Measurements from ENCODE around the gene SENP3. TPM values are rescaled to one million over a fixed set of nuclear protein-coding genes. Genes with fewer than 3 reads are reported as not detected.

SENP3 gene
- polyA plus RNA-seq, 3 donors from 2014 or later: 17.5 to 19.4 (median 19.0) TPM

- Mint-ChIP-seq H3K4me1 (peaks cover 54 to 60% of the 10 kb centered on the region in 2 donors), H3K27ac (peak within 1 kb of the TSS; percentile 90 to 93 (median 92))
Observed at GRCh38 chr17:7548585-7549400, 12.9 kb upstream of the SENP3 start, which contains the start of gene TNFSF12. Gene TNFSF12 (plus strand): TSS chr17:7549058. CDS start chr17:7549154, 96 bp downstream.

GRCh38 chr17:7549401-7550055, 12.2 kb upstream of the SENP3 start:
- Mint-ChIP-seq H3K36me3 (peaks cover 4 to 9% (median 9%) of the 10 kb centered on the region in 3 donors), H3K9me3 (no peaks in the 10 kb centered on the region), H3K27ac (peak overlapping the region; percentile 79 to 92 (median 90)), H3K4me1 (peaks cover 57 to 63% of the 10 kb centered on the region in 2 donors), H3K27me3 (ENCODE audit: low read depth in 3 of 3) (peaks cover 0 to 10% (median 1%) of the 10 kb centered on the region in 3 donors), H3K4me3 (peak overlapping the region; percentile 86 to 92 (median 88))
- DNase-seq: peak; percentile 15 to 28 (median 26)

More at GRCh38 chr17:7548585-7549400, 12.9 kb upstream of the SENP3 start, which contains the start of gene TNFSF12:
- Mint-ChIP-seq H3K27me3 (ENCODE audit: low read depth in 3 of 3) (peaks cover 0 to 8% (median 1%) of the 10 kb centered on the region in 3 donors), H3K4me3 (peak within 1 kb of the TSS; percentile 87 to 92 (median 89)), H3K9me3 (no peaks in the 10 kb centered on the region), H3K36me3 (peaks cover 4 to 9% (median 8%) of the 10 kb centered on the region in 3 donors)
- DNase-seq: peak; percentile 61 to 66 (median 64)

- H3K9me3 Mint-ChIP-seq: no peaks in the 10 kb centered on the region
- peaks cover 58 to 66% of the 10 kb centered on the region in 2 donors for H3K4me1 Mint-ChIP-seq
- H3K4me3 Mint-ChIP-seq: peak overlapping the region in 4 of 5 donors; percentile 57 to 92 (median 89)
- H3K36me3 Mint-ChIP-seq: peaks cover 4 to 10% (median 10%) of the 10 kb centered on the region in 3 donors
- no peak for DNase-seq
- peak overlapping the region; percentile 30 to 92 (median 88) for H3K27ac Mint-ChIP-seq
- H3K27me3 Mint-ChIP-seq (ENCODE audit: low read depth in 3 of 3): peaks cover 0 to 10% (median 1%) of the 10 kb centered on the region in 3 donors
Observed at GRCh38 chr17:7550344-7550743, 11.4 kb upstream of the SENP3 start.

GRCh38 chr17:7551396-7551795, 10.3 kb upstream of the SENP3 start:
- no peaks in the 10 kb centered on the region for H3K9me3 Mint-ChIP-seq
- peaks cover 59 to 70% of the 10 kb centered on the region in 2 donors for H3K4me1 Mint-ChIP-seq
- H3K4me3 Mint-ChIP-seq: peak overlapping the region; percentile 34 to 58 (median 54)
- no peak for DNase-seq
- H3K36me3 Mint-ChIP-seq: peaks cover 6 to 13% (median 12%) of the 10 kb centered on the region in 3 donors
- H3K27ac Mint-ChIP-seq: peak overlapping the region; percentile 63 to 92 (median 87)
- H3K27me3 Mint-ChIP-seq (ENCODE audit: low read depth in 3 of 3): peaks cover 0 to 10% (median 2%) of the 10 kb centered on the region in 3 donors

- peaks cover 0 to 10% (median 3%) of the 10 kb centered on the region in 3 donors for H3K27me3 Mint-ChIP-seq (ENCODE audit: low read depth in 3 of 3)
- H3K9me3 Mint-ChIP-seq: no peaks in the 10 kb centered on the region
- DNase-seq: peak; percentile 22 to 44 (median 42)
- peak overlapping the region; percentile 63 to 71 (median 69) for H3K4me3 Mint-ChIP-seq
- peaks cover 59 to 66% of the 10 kb centered on the region in 2 donors for H3K4me1 Mint-ChIP-seq
- peak overlapping the region; percentile 82 to 95 (median 90) for H3K27ac Mint-ChIP-seq
- peaks cover 8 to 13% (median 12%) of the 10 kb centered on the region in 3 donors for H3K36me3 Mint-ChIP-seq
Observed at GRCh38 chr17:7552621-7553051, 9.1 kb upstream of the SENP3 start.

GRCh38 chr17:7553356-7553755, 8.4 kb upstream of the SENP3 start:
- Mint-ChIP-seq H3K36me3 (peaks cover 8 to 13% (median 12%) of the 10 kb centered on the region in 3 donors), H3K4me1 (peaks cover 53 to 59% of the 10 kb centered on the region in 2 donors), H3K9me3 (no peaks in the 10 kb centered on the region), H3K4me3 (peak overlapping the region in 2 of 5 donors; percentile 16 to 53), H3K27me3 (ENCODE audit: low read depth in 3 of 3) (peaks cover 0 to 10% (median 3%) of the 10 kb centered on the region in 3 donors), H3K27ac (peak overlapping the region; percentile 23 to 95 (median 87))
- DNase-seq: no peak

- peaks cover 43 to 47% of the 10 kb centered on the region in 2 donors for H3K4me1 Mint-ChIP-seq
- no peaks in the 10 kb centered on the region for H3K9me3 Mint-ChIP-seq
- no peak overlapping the region for H3K4me3 Mint-ChIP-seq
- H3K36me3 Mint-ChIP-seq: peaks cover 8 to 13% (median 12%) of the 10 kb centered on the region in 3 donors
- DNase-seq: no peak
- peak overlapping the region in 4 of 6 donors; percentile 15 to 45 (median 42) for H3K27ac Mint-ChIP-seq
- H3K27me3 Mint-ChIP-seq (ENCODE audit: low read depth in 3 of 3): peaks cover 0 to 8% (median 3%) of the 10 kb centered on the region in 3 donors
Observed at GRCh38 chr17:7555320-7555948, 6.3 kb upstream of the SENP3 start.

GRCh38 chr17:7556627-7557026, 5.1 kb upstream of the SENP3 start:
- no peaks in the 10 kb centered on the region for H3K9me3 Mint-ChIP-seq
- DNase-seq: no peak
- peak overlapping the region in 2 of 6 donors; percentile 12 to 34 for H3K27ac Mint-ChIP-seq
- peaks cover 6 to 18% (median 7%) of the 10 kb centered on the region in 3 donors for H3K27me3 Mint-ChIP-seq (ENCODE audit: low read depth in 3 of 3)
- H3K36me3 Mint-ChIP-seq: peaks cover 7 to 13% (median 8%) of the 10 kb centered on the region in 3 donors
- no peak overlapping the region for H3K4me3 Mint-ChIP-seq
- H3K4me1 Mint-ChIP-seq: peaks cover 44 to 47% of the 10 kb centered on the region in 2 donors

GRCh38 chr17:7557147-7557764, 4.5 kb upstream of the SENP3 start:
- Mint-ChIP-seq H3K27ac (no peak overlapping the region), H3K4me3 (no peak overlapping the region), H3K4me1 (peaks cover 39 to 42% of the 10 kb centered on the region in 2 donors), H3K36me3 (peaks cover 7 to 13% (median 8%) of the 10 kb centered on the region in 3 donors), H3K9me3 (no peaks in the 10 kb centered on the region), H3K27me3 (ENCODE audit: low read depth in 3 of 3) (peaks cover 10 to 21% (median 11%) of the 10 kb centered on the region in 3 donors)
- no peak for DNase-seq

- H3K36me3 Mint-ChIP-seq: peaks cover 3 to 9% (median 4%) of the 10 kb centered on the region in 3 donors
- peaks cover 13 to 20% (median 15%) of the 10 kb centered on the region in 3 donors for H3K27me3 Mint-ChIP-seq (ENCODE audit: low read depth in 3 of 3)
- no peak for DNase-seq
- peaks cover 39 to 42% of the 10 kb centered on the region in 2 donors for H3K4me1 Mint-ChIP-seq
- H3K27ac Mint-ChIP-seq: peak overlapping the region in 3 of 6 donors; percentile 54 to 80 (median 59)
- no peaks in the 10 kb centered on the region for H3K9me3 Mint-ChIP-seq
- H3K4me3 Mint-ChIP-seq: no peak overlapping the region
Observed at GRCh38 chr17:7557775-7558543, 3.8 kb upstream of the SENP3 start.

GRCh38 chr17:7558544-7559319, 3.0 kb upstream of the SENP3 start, which contains the start of gene TNFSF13:
Gene TNFSF13 (plus strand): TSS chr17:7558750. CDS start chr17:7559040, 290 bp downstream.
- H3K27ac Mint-ChIP-seq: peak within 1 kb of the TSS in 3 of 6 donors; percentile 54 to 80 (median 59)
- peaks cover 3 to 5% (median 4%) of the 10 kb centered on the region in 3 donors for H3K36me3 Mint-ChIP-seq
- no peak for DNase-seq
- H3K27me3 Mint-ChIP-seq (ENCODE audit: low read depth in 3 of 3): peaks cover 13 to 19% (median 15%) of the 10 kb centered on the region in 3 donors
- peak within 1 kb of the TSS in 1 of 5 donors; percentile 15 for H3K4me3 Mint-ChIP-seq
- peaks cover 31 to 34% of the 10 kb centered on the region in 2 donors for H3K4me1 Mint-ChIP-seq
- H3K9me3 Mint-ChIP-seq: no peaks in the 10 kb centered on the region
